T-helper 2 cell (primary cell): Measurements from ENCODE around the gene GPD2.
A peak's percentile ranks its signal among the peaks of the same experiment; 100 is the strongest.

ENCODE experiments used
- DNase-seq, 5 experiments: peaks; one replicate each; pipeline versions ENCODE4 v3.0.0 to v3.0.0-alpha.2; 2012 to 2022

The GPD2 gene

GRCh38 chr2:156532989-156533388 is 96.8 kb downstream of the GPD2 start:
- no peak for DNase-seq

DNA sequence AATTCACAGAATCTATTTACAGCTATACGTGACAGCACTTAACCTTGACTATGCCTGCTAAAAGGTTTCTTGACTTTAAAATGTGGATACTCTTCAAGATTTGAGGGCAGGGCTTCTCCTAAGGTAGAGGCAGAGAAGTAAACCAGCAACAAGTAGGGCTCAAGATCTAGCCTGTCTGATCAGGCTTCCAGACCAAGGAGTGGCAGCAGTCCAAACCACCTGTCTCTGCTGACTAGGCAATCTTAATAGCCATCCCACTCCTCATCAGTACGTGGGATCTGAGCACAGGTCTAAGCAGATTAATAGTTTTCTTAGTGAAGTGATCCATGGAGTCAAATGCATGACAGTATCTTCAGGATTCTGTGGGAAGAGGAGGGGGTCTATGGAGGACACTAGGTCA is 100.4 kb downstream of the GPD2 start:
- DNase-seq = no peak

- DNase-seq = no peak
Measured at GRCh38 chr2:156537141-156537540, 101.0 kb downstream of the GPD2 start.

GRCh38 chr2:156538083-156538504 is 101.9 kb downstream of the GPD2 start:
- no peak for DNase-seq

- DNase-seq = no peak
Measured at GRCh38 chr2:156539086-156539860, 103.1 kb downstream of the GPD2 start.

DNA sequence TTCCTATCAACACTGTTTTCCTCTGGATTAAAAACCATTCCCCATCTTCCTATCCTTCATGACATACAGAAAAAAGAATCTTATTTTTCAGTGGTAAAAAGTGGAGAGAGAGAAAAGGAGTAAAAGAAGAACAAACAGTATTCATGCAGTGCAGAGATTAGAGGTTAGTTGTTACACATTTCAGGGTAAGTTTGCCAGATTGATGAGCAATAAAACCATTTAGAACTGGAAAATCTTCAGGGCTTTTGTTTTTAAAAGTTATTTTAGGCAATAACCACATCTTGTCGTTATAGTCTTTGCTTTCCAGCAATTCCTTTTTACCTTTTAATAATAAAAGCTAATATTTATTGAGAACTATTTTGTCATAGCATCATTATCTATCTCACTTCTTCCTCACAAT is 104.5 kb downstream of the GPD2 start:
- DNase-seq = no peak

DNA sequence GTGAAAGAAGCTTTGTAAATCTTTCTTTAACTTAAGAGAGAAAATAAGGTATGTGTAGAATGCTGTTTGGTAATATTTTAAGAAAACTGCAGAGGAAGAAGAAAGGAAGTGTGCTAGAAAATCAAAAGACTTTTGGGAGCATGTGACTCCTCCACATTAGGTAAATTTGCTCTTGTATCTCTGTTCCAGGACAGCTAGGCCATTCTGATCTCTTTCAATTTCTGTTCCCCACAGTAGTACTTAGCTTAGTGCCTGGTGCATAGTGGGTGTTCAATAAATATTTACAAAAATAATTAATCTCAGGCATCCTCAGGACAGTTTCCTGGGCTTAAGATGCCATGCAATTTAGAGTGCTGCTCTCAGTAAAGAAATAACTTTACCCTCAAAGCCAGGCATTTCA is 105.0 kb downstream of the GPD2 start:
- no peak for DNase-seq

GRCh38 chr2:156541706-156542105 is 105.5 kb downstream of the GPD2 start:
- no peak for DNase-seq

DNA sequence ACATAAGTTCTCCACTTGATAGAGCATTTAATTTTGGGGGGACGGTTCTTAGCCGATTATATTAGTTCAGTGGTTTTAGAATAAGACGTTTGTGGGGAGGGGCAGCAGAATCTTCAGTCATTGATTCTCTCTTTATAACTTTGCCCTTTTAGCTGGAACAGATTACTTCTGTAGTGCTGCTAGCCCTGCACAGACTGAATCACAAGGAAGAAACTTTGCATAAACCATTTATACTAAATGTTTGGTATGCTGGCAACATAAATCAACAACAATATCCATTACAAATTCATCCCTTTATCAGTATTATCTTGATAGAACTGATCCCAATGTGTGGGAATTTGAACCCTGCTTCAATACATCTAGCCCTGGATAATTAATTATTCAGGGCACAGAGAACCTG is 112.2 kb downstream of the GPD2 start:
- no peak for DNase-seq

DNA sequence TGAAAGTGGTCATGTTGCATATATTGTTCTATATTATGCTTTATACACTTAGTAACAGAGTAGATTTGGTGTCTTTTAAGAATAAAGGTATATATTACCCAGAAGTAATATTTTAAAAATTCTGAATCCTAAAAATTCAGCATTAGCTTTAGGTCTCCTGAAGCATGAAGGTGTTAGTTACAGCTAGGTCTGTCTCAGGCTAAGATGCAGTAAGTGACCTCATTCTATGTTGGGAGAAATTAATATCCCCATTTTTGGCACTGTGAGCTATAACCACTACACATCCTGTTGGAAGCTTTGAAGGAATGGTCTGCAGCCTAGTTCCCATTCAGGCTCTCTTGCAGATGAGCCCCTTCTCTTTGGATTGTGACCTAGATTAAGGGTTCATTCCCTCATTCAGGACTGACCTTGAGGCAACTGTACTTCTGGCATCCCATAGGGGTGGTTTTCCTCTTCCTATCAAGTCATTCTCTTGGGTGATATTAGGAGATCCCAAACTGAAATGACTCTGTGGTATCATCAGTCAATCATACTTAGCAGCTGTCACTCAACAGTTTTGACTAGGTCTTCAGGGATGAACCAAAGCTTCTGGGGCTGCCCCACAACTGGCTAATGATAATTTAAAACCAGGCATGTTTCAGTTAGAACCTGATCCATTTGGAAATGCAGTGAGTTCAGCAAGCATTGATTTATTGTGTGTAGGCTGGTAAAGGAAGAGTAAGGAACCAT is 117.7 kb downstream of the GPD2 start:
- DNase-seq = no peak

DNA sequence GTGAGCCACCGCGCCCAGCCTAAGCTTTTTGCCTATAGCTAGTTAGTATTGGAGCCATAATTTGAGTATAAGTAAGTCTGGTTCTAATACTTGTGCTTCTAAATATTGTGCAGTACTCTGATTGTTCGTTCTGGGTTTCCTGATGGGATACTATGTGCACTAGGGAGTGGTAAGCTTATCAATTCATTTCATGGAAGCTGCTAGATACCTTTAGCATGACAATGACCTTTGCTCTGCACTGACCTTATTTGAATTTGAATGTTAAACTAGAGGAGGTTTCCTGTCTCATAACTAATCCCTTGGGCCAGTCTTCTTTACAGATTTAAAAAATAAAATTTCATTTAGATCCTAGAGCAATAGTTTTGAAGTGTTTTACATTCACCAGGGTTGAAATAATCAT is 125.1 kb downstream of the GPD2 start:
- no peak for DNase-seq

DNA sequence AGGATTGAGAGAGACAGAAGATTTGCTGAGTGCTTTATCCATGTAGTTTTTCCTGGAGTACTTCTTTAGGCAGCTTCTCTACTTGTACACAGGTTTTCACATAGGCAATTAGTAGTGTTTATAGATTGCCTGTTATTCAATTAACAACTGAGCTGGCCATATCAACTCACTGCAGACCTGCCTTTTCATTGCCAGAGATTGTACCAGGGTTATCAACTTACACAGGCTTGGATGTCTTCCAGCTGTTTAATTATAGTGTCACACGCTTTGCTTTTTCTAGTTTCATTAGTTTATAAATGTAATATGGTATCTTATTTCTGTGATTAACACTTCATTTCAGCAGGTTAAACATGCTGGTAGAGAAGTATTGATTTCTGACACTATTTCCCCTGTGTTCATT is 125.9 kb downstream of the GPD2 start:
- DNase-seq = no peak

DNA sequence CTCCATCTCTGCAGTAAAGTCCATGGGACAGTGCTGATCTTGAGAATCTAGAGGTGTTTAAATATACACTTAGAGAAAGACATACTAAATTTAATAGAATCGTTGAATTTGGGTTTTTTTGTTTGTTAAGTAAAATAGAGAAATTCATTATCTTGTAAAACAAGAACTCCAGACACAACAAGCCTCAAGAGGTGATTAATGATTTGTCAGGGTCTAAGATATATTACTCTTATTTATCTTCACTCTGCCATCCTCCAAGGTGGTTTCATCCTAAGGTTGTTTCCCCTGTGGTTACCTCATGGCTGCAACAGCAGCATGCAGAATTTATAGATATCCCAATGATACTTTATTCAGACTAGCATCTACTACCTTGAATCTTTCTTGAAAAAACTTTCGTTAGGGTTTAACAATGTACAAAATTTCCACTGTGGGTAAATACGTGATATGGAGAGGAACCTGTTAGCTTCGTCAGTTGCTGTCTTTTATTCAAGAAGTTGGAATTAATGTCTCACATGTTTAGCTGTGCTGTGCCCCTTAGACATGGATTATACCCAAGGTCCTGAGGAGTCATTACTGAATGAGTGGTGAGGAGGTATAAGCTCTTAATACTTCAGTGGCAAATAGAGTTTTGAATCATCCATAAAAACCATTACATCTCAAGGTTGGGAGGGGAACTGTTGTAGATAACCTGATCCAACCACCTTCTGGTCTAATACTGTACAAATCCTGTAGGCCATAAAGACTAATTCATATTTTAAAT is 128.0 kb downstream of the GPD2 start:
- no peak for DNase-seq

DNA sequence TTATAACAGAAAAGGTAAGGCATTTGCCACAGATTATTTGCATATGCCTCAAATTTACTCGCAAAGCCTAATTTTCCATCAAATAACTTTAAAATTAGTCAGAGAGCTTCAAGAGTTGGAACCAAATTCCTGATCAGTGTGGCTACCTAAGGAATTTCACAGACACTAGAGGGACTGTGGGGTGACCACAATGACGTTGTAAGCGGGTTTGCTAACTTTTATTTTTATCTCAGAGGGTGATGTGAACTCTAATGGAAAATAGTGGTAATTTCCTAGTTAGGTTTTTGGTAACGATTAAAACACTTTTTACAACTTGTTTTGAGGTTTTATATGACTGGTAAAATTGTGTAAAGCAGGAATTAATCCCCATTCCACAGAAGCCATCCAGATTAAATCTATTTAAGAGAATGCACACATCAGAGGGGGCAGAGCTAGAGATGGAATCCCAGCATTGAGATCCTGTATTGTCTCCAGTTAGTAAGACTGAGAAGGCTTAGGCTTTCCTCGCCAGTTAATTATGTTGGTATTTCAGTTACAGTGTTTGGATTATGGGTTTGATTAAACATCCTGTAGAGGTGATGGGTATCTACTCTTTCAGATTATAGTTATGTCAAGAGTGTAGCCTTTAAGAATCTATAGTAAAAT is 129.0 kb downstream of the GPD2 start:
- DNase-seq = no peak

DNA sequence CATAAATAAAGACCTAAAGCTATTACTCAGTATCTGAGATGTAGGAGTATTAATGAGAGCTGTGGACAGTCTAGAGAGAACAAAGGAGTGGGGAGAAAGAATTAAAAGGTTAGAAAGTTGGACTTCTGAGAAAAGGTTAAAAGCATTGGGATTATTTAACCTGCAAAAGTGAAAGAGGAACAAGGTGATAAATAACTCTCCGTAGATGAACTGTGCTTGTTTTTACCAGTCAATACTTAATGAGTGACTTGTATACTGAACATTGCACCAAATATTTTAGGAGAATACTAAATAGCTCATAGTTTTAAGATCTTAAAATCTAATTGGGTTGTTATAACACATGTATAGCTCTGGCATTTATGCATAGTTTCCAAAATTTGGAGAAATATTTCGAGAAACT is 137.5 kb downstream of the GPD2 start:
- DNase-seq = no peak

- peak in 1 of 5 experiments; percentile 2 for DNase-seq
Measured at GRCh38 chr2:156574112-156574511, 137.9 kb downstream of the GPD2 start.

DNA sequence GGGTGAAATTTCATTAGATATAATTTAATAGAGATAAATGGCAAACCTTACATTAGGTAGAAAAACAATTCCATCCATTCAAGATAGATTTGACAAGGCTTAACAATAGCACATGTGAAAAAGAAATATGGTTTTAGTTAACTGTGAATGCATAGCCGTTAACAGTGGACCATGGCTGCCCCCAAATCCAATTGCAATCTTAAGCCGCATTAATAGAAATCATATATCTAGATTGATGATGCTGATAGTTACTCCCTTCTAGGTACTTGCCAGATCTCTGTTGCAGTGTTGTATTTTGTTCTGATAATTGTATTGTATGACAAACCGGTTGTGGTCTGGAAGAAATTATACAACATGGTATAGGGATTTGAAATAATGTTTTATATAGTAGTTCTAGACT is 139.8 kb downstream of the GPD2 start:
- DNase-seq = no peak

- DNase-seq = peak in 1 of 5 experiments; percentile 70
Measured at GRCh38 chr2:156580501-156580900, 144.3 kb downstream of the GPD2 start.

DNA sequence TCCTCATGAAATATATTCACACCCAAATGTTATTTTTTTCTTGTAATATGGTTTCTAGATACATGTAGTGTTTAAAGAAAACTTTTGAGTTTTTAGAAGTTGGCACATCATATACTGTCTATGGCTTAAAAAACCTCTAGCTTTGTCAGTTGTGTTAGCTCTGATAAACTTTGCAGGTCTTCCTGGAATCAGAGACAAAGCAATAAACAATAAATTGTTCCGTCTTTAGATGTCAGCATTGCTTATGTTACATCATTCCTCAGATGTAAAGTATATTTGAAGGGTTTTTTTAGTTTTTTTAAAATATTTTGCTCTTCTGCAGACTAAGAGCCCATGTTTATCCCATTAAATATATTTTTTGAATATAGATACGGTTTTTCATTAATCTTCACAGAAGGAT is 145.1 kb downstream of the GPD2 start:
- no peak for DNase-seq

- DNase-seq = no peak
Measured at GRCh38 chr2:156585457-156585856, 149.3 kb downstream of the GPD2 start.

DNA sequence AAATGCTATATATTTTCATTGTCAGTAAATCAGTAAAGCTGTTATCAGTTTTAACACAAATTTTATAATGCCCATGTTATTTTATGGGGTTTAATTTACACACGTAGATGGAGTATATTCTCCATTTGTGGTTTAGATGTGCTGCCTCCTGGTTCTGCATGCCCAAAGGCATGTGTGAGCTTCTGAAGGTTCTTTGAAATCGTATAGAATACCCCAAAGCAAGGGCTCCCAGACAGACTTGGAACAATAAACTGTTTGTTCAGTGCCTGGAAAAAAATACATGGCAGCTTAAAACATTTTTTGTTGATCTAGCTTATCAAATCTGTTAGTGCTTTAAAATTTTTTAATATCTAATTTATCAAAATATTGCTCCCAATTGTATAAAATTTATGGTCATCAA is 150.4 kb downstream of the GPD2 start:
- no peak for DNase-seq

DNA sequence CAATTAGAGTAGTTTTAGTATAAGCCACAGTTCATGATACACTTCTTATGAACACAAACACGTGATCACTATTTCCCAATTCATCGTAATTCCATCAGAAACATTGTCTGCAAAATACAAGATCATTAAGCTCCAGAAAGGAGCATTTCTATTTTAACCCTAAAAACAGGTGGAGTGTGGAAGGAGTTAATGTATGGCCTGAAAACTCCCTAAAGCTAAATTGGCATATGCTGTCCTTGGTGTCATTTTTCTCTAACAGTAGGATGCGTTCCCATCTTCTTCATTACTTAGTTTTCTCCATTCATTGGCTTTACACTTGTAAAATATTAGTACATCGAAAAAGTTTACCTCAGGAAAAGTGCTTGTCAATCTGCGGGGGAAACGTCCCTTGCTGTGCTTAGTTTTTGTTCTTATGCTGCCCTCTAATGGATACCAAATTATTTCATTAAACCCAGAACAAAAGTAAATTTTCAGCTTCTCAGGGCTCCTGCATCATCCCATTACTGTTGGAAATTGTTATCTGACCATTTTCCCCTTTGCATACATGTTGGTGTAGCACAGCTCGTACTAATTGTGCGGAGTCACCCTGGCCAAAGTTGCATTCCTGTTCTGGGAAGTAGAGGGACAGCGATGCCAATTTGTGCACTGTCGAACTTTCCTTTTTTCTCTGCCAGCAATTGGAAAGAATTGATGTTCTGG is 153.4 kb downstream of the GPD2 start:
- DNase-seq = peak in 2 of 5 experiments; percentile 4 to 57
